HG02970 (cell line): ENCODE results near the gene TECR.
"Not testable (repeated sequence)": the region's sequence is repeated elsewhere in the genome, so short reads cannot be mapped to it uniquely, and the experiment has no call there.

ENCODE experiments used
- ATAC-seq: cut with Tn5 transposase; IDR thresholded peaks from one replicate; pipeline ENCODE4 v1.9.1; 2021; ENCODE audit warnings: mild to moderate bottlenecking, moderate library complexity, moderate number of reproducible peaks; ENCODE audit not compliant: unreplicated experiment, low FRiP score

The TECR gene

DNA sequence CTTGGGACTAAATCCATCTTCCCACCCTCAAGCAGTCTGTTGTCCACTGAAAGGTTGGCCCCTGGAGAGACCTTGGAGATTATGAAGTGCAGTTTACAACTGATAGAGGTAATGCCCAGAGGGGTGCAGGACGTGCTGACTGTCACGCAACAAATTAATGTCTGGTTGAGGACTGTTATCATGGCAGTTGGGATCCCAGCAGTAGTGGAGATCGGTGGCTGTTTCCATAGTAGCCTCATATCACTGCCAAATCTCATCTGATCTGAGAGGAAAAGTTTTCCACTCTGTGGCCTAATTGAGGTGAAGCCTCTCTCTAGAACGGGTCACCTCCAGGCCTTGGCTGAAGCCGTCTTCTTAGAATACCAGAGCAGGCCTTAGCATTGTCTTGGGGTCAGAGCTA, 4.1 kb downstream of the TECR start:
- no peak for ATAC-seq

DNA sequence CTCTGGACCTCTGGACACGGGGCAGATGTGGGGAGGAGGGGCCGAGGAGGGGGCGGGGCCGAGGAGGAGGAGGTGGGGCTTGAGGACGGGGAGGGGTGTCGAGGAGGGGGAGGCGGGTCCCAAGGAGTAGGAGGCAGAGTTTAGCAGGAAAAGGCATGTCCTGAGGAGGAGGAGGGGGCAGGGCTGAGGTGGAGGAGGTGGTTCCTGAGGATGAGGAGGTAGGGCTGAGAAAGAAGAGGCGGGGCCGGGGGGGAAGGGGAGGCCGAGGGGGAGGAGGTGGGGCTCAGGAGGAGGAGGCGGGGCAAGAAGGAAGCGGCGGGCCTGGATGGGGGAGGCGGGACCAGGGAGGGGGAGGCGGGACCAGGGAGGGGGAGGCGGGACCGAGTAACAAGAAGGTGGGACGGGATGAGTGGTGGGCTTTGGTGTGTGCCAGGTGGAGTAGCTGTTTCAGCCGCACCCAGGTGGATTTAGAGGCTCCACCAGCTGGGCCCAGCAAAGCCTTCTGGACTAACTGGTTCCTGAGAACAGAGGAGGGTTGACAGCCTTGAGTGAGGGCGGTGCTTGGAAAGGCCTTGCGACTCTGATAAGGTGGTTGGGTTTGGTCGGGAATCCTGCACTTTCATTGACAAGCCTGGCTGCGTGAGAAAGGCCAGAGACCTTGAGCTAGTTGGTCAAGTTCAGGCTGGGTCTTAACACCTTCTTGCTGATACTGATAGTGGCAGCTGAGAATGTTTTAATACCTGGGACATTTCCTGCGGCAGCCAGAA, 7.7 kb downstream of the TECR start:
- ATAC-seq, result no peak

DNA sequence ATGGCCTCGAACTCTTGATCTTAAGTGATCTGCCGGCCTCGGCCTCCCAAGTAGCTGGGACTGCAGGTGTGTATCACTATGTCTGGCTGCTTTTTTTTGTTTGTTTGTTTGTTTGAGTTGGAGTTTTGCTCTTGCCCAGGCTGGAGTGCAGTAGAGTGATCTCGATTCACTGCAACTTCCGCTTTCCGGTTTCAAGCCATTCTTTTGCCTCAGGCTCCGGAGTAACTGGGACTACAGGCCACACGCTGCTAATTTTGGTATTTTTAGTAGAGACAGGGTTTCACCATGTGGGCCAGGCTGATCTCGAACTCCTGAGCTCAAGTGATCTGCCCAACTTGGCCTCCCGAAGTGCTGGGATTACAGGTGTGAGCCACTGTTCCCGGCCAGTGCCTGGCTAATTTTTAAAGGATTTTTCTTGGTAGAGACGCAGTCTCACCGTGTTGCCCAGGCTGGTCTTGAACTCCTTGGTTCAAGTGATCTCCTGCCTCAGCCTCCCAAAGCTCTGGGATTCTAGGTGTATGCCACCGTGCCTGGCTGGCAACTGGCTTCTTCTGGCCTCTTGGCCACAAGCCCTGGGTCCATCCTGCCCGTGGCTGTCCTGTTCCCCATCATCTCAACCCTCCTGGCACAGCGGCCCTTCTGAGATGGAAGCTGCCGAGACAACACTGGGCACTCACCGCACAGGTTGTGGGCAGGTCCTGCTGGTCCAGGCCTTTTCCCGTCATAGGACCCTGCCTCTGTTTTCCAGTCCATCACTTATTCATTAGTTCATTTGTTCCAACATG, 11.5 kb downstream of the TECR start:
- no peak for ATAC-seq

DNA sequence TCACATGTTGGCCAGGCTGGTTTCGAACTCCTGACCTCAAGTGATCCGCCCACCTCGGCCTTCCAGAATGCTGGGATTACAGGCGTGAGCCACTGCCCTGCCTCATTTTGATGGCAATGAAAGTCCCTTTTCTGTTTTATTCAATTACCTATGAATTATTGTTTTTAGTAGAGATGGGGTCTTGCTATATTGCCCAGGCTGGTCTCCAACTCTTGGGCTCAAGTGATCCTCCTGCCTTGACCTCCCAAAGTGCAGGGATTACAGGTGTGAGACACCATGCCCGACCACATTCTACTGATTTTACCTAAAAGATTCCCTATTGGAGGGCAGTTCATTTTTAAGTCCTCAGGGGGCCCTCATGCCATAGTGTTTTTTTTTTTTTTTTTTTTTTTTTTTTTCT, 12.6 kb downstream of the TECR start:
- not testable (repeated sequence) for ATAC-seq

DNA sequence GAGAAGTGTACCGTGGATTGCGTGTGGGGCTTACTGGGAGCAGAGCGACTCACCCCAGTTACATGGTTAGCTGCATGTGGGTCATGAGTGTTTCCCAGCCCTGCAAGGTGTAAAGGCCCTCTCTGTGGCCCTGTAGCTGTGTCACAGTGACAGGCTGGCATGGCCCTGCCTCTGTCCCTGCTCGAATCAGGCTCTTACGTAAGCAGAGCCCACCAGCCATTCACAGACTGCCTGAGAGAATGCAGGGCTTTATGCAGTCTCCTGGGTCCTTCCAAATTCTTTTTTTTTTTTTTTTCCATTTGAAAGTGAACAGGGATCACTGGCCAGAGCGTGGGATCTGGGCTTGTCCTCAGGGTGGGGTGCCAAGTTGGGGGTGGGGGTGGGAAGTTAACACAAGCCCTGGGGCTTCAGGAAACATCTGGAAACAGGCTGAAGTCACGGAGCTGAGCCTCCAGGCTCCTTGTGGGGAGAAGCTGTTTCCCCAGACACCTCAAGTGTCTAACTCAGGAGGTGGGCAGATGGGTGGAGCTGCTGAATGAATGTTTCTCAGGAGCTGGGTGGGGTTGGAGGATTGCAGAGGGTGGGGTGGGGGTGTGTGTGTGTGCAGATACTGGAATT, 13.4 kb downstream of the TECR start:
- no peak for ATAC-seq

DNA sequence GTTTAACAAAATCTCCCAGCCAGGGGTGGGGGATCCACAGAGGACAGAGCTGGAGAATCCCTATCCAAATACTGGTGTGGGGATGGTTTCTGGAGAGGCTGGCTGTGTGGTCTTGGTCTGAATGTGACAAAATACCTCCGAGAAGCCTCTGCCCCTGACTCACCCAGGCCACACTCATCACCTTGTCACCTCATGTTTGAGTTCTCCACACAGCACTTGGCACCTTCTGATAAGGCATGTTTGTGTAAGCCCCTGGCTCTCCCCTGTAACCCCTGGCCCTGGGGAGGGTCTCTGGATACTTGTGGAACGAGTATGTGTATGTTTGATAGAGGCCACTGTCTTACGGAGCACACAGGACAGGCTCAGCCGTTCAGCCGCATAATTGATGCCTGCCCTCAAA, 14.7 kb downstream of the TECR start:
- ATAC-seq, result no peak

DNA sequence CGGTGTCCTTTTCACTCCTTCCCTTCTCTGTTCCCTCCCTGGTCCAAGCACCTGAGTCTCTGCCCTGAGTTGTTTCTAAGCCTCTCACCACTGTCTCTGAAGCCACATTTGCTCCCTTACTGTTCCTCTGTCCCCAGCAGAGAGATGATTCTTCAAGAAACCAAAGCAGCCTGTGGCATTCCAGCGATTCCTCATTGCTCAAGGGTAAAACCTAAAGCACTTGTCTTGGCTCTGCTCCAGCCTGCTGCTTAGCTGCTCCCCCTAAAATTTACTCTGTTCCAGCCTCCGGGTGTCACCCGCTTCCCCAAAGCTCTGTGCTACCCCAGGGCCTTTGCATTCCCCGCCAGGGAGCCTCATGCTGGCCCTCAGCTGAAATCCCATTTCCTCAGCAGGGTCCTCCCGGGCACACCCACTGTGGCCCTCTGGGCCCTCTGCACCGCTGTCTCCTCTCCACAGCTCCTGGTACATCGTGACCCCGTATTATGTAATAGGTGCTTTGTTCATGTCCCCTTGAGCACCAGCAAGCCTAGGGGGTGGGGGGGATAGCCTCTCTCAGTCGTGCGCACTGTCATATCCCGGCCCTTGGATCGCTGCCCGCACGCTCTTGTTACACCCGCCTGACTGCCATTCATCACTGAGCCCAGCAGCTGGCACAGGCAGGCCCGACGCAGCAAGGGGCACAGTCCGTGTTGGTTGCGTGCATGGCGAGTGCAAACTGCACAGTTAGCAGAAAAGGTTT, 15.8 kb downstream of the TECR start:
- ATAC-seq, result no peak

DNA sequence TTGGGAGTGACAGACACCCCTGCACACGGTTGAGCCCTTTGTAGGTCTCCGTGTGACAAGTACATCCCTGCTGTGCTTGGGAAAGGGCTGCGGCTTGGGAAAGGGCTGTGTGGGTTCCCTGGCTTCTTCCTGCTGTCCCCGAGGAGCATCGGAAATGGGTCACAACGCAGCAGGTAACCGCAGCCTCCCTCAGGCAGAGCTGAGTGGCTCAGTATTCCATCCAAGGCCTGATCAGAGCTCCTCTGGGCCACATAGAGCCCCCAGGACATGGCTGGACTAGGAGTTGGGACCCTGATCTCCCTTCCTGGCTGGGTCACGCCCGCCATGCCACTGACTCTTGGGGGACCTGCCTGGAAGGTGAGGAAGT, 16.3 kb downstream of the TECR start:
- no peak for ATAC-seq

DNA sequence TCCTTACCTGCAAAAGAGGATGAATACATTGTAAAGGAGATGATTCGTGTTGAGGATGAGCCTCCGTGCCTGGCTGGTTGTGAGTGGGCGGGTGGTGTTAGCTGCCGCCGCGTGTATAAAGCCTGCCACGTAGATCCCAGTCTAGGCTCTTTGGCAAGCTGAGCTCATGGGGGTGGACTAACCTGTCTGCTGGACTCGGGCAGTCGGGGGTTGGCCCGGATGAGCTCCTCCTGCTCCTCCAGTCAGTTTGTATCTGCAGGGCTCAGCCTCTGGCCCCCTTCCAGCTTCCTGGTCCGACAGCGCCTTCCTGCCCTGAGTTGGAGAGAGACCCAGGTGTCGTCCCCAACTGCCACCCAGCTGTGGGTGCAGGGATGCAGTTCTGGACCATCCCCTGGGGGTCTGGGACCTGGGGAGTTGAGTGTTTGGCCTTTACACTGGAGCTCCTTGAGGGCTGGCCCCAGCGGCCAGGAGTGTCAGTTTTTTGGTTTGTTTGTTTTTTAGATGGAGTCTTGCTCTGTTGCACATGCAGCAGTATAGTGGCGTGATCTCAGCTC, 20.9 kb downstream of the TECR start:
- no peak for ATAC-seq

DNA sequence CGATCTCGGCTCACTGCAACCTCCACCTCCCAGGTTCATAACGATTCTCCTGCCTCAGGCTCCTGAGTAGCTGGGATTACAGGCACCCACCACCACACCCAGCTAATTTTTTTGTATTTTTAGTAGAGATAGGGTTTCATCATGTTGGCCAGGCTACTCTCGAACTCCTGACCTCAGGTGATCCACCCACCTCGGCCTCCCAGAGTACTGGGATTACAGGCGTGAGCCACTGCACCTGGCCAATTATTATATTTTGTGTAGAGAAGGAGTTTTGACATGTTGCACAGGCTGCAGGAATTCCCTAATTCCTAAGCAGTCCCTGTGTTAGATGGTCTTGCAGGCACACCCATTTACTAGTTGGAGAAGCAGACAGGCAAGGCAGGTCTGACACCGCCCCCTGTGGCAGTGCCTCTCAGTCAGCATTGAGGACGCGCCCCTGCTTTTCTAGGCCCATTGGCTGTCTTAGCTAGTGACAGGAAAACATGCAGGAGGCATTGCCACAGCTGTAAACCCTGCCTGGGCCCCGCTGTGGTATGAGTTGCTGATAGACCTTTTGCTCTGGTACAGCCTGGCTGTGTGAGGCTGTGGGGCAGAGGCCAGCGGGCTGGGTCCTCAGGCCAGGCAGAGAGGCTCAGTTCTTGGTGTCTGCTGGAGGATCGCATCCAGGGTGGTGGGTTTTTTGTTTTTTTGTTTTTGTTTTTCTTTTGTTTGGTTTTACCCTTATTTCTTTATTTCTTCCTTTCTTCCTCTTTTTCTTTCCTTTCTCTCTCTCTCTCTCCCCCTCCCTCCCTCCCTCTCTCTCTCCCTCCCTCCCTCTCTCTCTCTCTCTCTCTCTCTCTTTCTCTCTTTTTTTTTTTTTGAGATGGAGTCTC, 22.0 kb downstream of the TECR start:
- not testable (repeated sequence) for ATAC-seq

DNA sequence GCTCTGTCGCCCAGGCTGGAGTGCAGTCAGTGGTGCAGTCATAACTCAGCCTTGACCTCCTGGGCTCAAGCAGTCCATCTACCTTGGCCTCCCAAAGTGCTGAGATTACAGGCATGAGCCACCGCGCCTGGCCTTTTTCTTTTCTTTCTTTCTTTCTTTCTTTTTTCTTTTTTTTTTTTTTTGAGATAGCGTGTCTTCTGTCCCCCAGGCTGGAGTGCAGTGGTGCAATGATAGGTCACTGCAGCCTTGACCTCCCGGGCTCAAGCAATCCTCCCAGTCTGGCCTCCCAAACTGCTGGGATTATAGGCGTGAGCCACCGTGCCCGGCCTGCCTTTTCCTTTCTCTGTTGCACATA, 22.6 kb downstream of the TECR start:
- not testable (repeated sequence) for ATAC-seq

DNA sequence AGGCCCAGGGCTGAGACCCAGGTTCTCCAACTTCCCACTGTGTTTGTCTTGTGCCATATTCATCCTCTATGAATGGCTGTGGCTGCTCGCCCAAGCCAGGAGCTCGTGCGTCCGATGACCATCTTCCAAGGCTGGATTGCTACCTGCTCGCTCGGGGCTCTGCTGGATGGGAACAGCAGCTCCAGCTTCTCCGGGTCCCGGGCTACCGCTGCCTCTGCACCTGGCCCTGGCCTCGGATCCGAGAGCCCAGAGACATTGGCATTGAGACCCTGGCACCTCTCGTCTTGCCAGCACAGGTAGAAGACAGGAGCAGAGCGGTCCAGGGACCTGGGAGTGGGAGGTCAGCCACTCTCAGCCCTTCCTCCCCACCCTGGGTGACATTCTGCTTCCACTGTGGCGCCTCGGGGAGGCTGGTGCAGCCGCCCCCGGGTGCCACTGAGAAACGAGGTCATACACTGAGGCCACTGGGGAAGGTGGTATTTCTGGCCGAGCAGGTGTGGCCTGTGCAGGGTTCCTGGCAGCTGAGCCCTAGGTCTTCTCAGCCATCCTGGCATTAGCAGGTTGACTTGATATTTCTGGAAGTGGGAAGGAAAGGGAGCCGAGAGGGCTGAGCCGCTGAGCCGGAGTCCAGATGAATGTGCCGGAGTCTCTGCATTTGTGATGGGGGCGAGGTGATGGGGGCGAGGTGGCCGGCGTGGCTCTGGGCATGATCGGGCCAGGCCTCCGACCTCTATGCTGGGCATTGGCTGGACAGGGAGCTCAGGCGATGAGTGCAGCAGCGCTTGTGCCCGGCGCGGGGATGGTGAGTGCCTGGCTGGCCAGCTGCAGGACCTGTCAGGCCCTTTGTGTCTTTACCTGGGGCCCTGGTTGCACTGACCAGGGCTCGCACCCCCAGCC, 23.9 kb downstream of the TECR start:
- no peak for ATAC-seq

DNA sequence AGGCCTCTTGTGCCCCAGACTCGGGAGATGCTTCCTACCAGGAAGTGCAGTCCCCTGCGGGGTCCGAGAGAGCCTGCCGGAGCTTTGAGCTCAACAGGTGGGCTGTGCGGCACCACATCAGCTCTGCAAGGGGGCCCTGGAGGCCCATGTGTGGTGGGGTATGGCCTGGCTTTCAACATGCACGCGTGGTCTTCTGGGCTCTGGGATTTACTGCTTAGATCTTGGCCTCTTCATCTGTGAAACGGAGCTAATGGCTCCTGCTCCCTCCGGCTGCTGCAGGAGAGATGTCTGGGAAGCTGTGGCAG, 24.5 kb downstream of the TECR start:
- no peak for ATAC-seq

DNA sequence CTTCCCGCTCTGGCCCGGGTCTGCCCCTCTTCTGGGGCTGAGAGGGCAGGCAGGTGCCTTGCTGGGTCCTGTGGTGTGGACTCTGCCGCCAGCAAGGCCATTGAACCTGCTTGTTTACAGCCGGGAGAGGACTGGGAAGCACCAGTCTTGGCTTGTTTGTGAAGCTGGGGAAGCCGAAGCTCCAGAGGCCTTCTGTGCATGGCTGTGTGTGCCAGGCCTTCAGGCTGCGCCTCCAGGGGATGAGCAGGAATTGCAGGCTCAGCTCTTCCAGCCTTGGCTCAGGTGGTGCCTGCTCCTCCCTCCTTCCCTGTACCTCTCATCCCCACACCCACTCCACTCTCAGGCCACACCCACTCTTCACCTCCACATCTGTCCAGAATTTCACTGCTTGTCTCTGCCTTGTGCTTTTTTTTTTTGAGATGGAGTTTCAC, 25.0 kb downstream of the TECR start:
- ATAC-seq, result no peak

DNA sequence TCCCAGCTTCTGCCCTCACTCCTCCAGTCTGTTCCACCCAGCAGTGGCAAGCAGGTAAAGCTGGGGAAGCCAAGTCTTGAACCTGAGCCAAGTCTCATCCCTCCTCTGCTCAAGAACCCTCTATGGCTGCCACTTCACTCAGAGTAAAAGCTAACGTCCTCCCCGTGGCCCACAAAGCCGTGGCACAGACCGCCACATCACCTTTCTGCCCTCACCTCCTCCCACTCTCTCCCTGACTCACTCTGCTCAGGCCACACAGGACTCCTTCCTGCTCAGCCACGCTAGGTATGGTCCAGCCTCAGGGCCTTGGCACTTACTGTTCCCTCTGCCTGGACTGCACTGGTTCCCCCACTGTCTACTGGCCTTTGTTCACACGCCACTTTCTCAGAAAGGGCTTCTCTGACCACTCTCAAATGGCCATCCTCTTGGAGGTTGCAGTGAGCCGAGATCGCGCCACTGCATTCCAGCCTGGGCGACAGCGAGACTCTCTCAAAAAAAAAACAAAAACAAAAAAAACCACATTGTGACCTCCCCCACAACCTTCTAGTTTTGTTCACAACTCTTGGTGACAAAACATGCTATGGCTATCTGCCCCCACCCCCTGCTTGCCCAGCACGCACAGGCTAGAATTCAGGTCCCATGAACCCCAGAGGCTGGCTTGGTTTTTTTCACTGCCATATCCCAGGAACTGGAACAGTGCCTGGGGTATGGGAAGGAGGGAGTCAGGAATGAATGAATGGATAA, 26.7 kb downstream of the TECR start:
- no peak for ATAC-seq

DNA sequence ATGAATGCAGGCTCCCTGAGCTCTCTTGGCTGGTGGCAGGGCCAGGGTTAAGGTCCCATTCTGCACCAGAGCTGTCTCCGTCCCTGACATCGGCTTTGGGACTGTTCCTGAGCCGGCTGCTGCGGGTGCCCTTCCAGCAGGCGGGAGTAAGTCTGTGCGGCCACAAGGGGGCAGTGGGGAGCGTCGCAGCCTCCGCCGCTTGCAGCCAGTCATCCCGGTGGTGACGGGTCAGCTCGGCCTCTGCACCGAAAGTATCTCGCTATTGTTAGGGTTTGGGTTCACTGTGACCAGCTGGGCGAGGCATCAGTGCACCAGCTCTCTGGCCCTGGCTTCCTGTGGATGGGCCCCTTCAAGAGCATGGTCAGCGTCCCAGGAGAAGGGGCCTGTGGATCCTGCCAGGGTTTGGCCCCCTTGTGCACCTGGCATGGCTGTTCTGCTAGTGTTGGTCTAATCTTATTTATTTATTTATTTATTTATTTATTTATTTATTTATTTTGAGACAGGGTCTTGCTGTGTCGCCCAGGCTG, 27.3 kb downstream of the TECR start:
- no peak for ATAC-seq

DNA sequence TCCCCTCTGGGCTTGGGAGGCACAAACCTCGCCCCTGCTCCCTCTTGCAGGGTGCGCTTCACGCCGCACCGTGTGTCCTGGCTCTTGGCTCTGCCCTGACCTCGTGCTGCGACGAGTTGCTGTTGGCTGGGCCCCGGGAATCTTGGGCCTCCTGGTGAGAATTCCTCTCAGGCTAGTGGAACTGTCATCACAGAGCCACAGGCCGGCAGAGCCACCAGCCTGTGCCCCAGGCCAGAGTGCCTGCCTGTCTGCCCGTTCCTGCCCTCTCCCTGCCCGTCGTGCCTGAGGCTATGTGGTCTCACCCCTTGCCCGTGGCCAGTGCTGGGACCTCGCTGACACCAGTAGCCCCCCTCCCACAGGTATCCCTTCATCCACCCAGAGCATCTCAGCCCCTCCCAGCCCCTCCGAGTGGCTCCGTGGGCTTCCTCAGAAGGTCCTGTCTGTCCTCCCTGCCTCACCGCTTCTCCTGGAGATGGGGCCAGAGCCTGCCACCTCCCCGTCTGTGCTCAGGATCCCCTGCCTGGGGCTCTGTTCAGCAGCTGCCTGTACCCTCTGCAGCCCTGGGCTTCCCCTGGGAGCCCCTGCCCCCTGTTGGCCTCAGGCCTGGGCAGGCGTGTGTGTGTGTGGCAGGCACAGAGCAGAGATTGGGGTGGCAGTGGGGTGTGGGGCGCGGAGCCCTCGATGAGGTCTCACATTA, 29.1 kb downstream of the TECR start:
- ATAC-seq, result no peak
